Brain pericyte (primary cell): ENCODE data around the gene PAM16.
"Not testable (repeated sequence)": the region's sequence is repeated elsewhere in the genome, so short reads cannot be mapped to it uniquely, and the experiment has no call there.

Experiments
- DNase-seq: peaks from one replicate; pipeline ENCODE4 v3.0.0-alpha.2; 2012; ENCODE audit warnings: low read depth, low spot score

The PAM16 gene

DNA sequence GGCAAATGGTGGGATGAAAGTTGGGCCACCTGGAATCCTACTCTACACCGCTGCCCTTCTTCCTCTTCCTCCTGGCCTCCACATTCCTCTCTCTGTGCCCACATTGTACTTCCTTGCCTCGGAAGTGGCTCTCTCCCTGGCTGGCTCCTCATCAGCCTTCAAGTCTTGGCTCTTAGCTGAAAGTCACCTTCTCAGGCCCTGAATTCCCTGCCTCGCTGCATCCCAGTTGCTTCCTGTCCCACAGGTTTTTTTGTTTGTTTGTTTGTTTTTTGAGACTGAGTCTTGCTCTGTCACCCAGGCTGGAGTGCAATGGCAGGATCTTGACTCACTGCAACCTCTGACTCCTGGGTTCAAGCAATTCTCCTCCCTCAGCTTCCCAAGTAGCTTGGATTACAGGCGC lies 2.6 kb upstream of the PAM16 start:
- DNase-seq, result no peak

DNA sequence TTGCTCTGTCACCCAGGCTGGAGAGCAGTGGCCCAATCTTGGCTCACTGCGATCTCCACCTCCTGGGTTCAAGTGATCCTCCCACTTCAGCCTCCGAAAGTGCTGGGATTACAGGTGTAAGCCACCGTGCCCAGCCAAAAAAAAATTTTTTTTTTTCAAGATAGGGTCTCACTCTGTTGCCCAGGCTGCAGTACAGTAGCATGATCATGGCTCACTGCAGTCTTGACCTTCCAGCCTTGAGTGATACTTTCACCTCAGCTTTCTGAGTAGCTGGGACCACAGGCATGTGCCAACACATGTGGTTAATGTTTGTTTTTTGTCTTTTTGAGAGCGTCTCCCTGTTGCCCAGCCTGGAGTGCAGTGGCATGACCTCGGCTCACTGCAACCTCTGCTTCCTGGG lies 1.7 kb upstream of the PAM16 start:
- DNase-seq, result no peak

DNA sequence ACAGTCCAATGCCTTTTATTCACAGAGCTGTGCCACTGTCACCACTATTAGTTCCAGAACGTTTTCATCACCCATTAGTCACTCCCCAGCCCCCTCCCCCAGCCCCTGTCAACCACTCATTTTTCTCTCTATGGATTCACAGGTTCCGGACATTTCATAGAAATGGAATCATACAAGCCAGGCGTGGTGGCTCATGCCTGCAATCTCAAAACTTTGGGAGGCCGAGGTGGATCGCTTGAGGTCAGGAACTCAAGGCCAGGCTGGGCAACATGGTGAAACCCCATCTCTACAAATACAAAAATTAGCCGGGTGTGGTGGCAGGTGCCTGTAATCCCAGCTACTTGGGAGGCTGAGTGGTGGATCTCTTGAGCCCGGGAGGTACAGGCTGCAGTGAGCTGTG lies 759 bp upstream of the PAM16 start:
- no peak for DNase-seq

DNA sequence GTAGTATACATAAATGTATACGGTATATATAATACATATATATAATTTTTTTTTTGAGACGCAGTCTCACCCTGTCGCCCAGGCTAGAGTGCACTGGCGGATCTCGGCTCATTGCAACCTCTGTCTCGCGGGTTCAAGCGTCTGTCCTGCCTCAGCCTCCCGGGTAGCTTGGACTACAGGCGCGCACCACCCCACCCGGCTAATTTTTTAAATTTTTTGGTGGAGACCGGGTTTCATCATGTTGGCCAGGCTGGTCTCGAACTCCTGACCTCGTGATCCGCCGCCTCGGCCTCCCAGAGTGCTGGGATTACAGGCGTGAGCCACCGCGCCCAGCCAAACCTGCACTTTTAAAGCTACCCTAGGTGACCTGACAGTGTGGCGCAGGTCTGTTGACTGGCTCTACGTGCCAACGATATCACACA lies 745 bp downstream of the PAM16 start:
- DNase-seq, result no peak

DNA sequence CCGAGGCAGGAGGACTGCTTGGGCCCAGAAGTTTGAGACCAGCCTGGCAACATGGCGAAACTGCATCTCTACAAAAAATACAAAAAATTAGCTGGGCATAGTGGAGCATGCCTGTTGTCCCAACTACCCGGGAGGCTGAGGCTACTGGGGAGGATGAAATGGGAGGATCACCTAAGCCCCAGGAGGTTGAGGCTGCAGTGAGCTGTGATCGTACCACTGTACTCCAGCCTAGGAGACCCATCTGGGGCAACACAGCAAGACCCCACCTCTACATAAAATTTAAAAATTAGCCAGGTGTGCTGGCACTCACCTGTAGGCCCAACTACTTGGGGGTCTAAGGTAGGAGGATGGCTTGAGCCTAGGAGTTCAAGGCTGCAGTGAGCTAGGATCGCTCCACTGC lies 1.8 kb downstream of the PAM16 start:
- DNase-seq, result no peak

DNA sequence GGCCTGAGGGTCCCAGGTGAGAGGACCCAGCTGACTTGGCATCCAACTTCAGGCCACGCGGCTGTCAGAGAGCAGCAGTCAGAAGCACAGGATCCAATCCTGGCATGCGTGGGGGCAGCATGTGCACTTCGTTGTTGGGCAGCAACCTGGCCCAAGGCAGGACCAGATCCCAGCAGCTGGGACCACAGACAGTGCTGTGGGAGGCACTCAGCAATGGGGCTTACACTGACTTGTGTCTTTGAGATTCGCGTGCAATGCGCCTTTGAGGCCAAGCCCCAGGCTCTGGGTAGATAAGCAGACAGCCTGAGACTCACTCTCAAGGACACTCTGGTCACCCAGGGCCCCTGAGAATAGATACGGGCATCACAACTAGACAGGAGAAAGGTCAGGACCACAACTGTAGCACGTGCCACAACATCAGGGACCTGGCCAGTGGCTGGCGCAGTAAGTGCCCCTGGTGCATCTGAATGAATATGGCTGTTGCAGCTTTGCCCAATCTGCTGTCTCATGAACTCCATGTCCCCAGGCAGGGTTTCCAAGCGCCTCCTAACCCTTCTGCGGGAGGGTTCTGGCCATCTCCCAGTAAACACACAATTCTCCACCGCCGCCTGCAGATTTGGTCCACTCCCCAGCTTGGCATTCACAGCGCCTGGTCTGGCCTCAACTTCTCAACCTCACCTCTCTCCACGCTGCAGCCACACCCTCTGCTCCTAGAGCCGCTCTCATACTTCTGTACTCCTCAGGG lies 3.2 kb downstream of the PAM16 start:
- no peak for DNase-seq

DNA sequence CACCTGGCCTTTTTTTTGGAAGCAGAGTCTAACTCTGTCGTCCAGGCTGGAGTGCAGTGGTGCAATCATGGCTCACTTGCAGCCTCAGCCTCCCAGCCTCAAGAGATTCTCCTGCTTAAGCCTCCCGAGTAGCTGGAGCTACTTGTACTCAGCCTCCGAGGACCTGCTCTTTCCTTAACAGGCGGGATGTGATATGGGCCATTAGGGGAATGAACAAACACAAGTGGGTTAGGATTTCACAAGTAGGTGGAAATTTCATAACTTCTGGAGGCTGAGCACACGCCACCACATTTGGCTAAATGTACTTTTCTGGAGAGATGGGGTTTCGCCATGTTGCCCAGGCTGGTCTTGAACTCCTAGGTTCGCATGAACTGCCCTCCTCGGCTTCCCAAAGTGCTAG lies 4.1 kb downstream of the PAM16 start:
- no peak for DNase-seq

DNA sequence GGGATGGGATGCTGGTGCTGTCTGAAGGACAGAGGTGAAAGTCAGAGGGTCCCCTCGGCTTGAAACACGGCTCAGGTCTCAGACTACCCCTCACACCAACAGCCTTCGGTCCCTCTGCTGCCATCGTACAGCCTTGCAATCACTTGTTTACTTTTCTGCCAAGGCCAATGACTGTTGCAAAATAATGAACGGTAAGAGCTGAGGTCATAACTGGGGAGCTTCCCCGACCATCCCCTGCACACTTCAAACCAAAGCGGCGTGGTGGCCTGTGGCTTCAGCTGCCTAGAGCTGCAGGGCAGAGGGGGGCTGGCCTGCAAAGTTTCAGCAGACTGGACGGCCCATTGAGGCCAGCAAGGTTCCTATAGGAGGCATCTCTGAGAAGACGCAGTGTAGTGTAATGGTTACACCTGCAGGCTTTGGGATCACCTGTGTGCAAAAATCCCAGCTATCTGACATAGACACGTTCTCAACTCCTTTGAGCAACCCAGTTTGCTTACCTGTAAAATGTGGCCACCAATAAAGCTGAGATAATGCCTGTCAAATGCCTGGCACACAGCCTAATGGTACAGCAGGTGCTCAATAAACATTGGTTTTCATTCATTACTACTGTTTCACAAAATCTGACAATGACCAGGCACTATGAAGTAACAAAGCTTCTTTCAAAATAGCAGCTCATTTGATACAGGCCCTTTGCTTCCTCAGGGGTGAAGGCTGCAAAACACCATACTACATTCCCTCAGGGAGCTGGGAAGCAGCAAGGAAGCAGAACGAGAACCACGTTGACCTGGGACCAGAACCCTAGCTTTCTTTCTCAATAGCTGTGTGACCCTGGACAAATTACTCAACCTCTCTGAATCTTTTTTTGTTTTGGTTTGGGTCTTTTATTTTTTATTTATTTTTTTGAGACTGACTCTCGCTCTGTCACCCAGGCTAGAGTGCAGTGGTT lies 5.0 kb downstream of the PAM16 start:
- DNase-seq, result no peak

DNA sequence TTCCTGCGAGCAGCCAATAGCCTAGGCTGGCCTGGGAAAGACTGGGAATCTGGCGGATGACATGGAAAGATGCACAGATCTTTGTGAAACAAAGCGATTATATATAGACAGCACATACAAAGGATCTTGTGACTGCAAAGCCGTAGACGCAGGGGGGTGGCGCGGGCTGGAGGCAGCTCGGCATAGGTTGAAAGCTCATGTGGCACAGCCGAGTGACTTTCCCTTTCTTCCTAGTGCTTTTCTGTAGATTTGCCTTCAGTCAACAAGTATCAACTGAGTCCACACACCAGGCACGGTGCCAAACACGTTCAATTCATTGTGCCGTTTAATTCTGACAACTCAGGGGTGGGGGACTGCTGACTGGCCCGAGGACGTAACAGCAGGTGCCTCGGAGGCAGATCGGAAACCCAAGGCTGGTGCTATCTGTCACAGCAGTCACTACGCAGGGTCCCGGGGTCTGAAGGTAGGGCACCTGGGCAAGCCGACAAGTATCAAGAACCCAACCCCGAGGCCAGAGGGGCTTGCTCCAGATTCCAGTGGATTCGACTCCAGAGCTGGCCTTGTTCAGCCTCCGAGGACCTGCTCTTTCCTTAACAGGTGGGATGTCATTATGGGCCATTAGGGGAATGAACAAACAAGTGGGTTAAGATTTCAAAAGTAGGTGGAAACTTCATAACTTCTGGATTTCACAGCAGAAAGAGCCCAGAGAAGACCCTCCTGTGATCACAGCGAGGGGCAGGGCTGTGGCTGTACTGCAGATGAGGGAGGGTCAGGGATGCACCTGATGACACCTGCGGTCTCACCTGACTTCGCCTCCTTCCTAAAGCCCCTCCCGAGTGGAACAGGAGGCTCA lies 5.9 kb downstream of the PAM16 start:
- DNase-seq, result no peak

DNA sequence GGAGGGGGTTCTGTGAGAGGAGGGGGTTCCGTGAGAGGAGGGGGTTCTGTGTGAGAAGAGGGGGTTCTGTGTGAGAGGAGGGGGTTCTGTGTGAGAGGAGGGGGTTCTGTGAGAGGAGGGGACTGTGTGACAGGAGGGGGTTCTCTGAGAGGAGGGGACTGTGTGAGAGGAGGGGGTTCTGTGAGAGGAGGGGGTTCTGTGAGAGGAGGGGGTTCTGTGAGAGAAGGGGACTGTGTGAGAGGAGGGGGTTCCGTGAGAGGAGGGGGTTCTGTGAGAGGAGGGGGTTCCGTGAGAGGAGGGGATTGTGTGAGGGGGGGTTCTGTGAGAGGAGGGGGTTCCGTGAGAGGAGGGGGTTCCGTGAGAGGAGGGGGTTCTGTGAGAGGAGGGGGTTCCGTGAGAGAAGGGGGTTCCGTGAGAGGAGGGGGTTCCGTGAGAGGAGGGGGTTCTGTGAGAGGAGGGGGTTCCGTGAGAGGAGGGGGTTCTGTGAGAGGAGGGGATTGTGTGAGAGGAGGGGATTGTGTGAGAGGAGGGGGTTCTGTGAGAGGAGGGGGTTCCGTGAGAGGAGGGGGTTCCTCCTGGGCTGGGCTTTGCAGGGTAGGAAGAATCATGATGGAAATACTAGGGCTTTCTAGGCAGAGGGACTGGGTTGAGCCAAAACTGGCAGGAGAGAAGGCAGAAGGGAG lies 6.7 kb downstream of the PAM16 start:
- DNase-seq, result not testable (repeated sequence)

DNA sequence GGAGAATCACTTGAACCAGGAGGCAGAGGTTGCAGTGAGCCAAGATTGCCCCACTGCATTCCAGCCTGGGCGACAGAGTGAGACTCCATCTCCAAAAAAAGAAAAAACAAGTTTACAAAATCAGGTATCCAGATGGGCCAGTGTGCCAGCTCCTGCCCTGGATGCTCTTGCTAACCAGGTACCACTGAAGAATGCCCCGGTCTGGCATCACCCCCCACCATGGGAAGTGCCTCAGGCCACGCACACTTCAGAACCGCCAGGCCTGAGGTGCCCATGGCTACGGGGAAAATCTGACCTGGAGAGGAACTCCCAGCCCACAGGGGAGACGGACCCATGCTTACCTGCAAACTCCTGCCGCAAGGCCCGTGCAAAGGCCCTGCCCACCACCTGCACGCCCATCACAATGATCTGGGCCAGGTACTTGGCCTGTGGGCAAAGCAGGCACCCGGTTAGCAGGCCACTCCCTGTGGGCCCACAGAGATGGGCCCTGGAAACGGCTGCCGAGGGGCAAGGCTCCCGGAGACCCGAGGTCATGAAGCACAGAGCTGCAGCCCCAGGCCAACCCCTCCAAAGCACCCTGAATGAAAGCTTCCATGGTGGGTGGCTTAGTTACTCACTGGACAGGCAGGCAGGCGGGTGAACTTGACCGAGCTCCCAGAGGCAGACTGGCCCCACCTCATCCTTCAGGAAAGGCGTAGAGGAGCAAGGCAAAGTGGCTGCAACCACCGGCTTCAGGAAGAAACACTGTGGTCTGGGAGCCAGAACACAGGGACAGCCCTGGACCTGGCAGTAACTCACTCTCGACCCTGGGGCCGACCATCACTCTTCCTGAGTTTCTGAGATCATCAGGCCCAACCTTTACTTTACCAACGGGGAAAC lies 8.0 kb downstream of the PAM16 start:
- DNase-seq, result no peak

DNA sequence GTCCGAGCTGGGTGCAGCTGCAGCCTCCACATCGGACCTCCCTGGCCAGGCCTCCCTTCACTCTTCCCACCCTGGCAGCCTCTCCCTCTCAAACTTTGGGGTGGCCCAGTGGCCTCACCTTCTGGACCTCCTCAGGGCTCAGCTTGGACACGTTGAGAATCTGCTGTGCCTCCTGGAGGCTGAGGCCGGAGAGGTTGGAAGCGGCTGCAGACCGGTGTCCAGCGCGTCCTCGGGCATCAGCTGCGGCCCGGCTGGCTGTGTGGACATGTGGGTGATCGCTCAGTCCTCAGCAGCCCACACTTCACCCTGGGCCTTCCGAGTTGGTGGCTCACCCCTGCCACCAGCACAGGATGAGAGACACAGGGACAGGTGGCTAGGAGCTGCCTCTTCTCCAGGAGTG lies 9.9 kb downstream of the PAM16 start:
- no peak for DNase-seq

DNA sequence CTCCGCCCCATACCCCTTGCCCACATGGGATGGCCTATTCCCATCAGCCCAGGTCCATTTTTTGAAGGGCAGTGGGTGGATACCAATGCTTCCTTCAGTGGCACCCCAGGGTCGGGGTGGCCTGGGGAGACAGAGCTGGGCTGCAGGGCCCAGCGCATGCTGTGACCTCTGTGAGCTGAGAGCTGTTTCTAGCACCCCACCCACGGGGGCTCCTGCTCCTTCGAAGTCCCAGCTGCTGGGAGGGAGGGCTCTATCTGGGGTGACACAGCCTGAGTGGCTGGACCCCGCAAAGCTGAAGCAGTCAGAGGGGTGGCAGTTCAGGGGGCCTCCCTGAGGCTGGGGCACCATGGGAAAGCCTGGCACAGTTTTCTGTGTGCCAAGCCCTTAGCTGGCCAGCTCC lies 10.7 kb downstream of the PAM16 start:
- DNase-seq, result no peak

DNA sequence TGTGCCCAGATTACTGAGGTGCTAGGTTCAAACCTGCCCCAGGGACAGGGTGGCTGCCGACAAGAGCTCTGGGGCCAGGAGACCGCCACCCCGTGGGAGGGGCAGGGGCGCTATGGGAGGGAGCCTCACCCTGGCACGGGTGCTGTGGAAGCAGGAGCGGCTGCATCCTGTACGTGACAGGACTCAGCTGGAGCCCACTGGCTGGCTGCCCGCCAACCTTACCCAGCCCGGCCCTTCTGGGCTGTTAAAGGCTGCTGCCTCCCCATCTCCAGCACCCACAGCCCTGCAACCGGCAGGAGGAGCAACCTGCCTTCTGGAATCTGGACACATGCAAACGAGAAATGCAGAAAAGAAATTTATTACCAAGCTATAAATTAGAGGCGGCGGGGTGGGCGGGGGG lies 11.2 kb downstream of the PAM16 start:
- no peak for DNase-seq

DNA sequence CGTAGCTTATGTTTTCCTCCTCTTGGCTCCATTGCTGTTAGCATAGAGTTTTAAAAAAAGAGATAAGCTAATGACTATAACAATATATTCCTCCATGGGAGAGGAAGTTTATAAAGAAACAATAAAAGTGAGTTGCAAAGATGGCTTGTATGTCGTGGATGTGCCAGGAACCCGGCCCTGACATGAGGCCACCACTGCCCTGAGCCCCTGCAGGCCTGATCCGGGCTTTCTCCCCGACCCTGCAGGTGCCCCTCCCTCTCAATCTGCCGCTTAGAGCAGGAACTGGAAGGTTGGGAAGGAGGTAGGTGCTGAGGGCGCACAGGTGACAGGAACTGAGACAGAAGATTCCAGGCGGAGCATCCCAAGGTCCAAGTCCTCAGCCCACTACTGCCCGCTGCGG lies 11.7 kb downstream of the PAM16 start:
- no peak for DNase-seq

DNA sequence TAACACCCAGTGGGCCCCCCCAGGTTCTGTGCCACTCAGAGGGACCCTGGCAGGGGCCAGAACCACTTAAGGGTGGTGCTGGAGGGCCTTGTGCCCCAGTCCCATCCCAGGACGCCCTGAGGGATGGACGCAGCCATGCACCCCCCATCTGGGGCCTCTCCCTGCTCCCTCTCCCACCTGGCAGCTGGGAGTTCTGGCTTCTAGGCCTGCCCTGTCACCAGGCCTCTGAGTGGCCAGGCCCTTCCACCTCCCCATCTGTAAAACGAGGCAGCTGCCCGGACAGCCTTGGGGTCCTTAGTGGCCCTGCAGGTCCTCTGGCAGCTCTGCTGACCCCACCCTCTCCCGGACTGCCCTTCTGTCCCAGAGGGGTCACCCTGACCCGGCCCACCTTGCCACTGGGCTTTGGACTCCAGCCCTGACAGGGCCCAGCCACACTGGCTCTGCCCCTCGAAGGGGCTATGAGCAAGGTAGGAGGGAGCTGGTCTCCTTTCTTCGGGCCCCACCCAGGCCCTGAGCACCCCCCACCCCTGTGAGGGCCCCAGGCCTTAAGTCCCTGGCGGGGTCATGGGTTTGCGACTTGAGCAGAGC lies 12.3 kb downstream of the PAM16 start:
- no peak for DNase-seq

DNA sequence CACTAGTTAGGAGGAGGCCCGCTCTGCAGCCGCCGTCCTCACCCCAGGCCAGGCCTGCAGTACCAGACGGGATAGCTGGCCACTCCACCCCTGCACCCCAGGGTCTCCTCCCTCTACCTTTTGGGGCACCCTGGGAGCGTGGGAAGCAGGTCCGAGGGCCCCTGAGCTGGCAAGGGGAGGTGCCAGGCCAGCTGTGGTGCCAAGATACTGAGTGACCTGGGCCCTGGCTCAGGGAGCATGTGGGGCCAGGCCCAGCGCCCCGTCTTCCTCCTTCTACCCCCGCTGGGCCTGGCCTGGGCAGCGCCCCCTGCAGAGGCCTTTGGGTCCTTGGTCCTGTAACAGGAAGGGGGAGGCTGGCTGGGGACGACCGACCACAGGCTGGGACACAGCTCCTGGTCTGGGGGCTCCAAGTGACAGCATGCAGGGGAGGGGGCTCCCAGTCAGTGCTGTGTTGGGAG lies 13.0 kb downstream of the PAM16 start:
- no peak for DNase-seq

DNA sequence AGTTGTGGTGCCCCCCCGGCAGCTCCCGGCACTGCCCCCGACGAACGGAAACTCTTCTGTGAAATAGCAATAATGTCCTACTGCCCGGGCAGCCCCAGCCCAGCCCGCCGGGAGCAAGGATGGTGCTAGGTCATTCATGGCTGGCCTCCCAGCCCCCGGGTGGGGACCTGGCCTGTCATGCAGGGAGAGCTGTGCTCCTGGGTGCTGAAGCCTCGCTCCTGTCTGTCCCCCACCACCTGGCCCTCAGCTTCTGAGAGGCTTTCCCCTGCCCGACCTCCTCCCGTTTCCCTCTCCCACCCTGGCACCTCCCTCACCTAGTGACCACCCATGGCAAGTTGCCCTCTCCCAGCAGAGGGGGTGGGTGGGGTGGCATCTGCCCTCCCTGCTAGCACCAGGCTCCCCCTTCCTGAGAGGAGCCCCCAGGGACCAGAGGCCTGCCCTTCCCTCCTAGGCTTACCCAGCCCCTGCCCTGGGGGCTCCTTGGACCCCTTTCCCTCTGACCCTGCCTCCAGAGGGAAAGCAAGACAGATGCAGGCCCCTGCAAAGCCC lies 13.5 kb downstream of the PAM16 start:
- no peak for DNase-seq

DNA sequence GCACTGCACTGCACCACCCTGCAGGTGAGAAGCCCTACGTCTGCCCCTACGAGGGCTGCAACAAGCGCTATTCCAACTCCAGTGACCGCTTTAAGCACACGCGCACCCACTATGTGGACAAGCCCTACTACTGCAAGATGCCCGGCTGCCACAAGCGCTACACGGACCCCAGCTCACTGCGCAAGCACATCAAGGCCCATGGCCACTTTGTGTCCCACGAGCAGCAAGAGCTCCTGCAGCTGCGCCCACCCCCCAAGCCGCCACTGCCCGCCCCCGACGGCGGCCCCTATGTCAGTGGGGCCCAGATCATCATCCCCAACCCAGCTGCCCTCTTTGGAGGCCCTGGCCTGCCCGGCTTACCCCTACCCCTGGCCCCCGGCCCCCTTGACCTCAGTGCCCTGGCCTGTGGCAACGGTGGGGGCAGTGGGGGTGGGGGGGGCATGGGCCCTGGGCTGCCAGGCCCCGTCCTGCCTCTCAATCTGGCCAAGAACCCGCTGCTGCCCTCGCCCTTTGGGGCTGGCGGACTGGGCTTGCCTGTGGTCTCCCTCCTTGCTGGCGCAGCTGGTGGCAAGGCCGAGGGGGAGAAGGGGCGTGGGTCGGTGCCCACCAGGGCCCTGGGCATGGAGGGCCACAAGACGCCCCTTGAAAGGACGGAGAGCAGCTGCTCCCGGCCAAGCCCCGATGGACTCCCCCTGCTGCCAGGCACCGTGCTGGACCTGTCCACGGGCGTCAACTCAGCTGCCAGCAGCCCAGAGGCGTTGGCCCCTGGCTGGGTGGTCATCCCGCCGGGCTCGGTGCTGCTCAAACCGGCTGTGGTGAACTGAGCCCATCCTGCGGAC lies 14.2 kb downstream of the PAM16 start:
- DNase-seq, result no peak
